Stimulated activated CD4-positive, alpha-beta T cell treated with anti-CD3 and anti-CD28 coated beads, Interleukin-2, amount 100 ng/mL, for 4 hours (primary cell): ENCODE results near the gene ICE2.
"Not testable (repeated sequence)": the region's sequence is repeated elsewhere in the genome, so short reads cannot be mapped to it uniquely, and the experiment has no call there.

Experiments used
- DNase-seq: peaks from one replicate; pipeline ENCODE4 v3.0.0-alpha.2; 2020; ENCODE audit warnings: low read depth

ICE2 gene

GRCh38 chr15:60442763-60443162 is 36.2 kb downstream of the ICE2 start:
- no peak for DNase-seq

GRCh38 chr15:60442031-60442650 is 36.8 kb downstream of the ICE2 start:
- DNase-seq: no peak

DNA sequence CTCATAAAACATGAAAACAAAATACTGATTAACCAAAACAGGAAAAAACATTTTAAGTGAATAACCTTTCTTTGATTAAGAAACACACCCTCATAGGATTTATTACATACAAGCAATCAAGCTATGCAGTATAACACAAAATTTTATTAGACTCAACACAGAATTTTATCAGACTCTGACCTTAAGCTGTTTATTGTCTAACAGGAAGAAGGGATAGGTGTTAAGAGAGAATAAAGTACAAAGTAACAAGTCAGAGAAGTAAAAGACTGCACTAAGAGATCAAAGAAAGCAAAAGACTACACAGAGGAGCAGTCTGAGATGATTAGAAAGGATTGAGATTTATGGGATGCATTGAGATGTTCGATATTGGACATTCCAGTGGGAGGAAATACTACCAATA is 37.6 kb downstream of the ICE2 start:
- no peak for DNase-seq

GRCh38 chr15:60438646-60439045 is 40.3 kb downstream of the ICE2 start:
- no peak for DNase-seq

- no peak for DNase-seq
Observed at GRCh38 chr15:60428935-60429334, 50.0 kb downstream of the ICE2 start.

DNA sequence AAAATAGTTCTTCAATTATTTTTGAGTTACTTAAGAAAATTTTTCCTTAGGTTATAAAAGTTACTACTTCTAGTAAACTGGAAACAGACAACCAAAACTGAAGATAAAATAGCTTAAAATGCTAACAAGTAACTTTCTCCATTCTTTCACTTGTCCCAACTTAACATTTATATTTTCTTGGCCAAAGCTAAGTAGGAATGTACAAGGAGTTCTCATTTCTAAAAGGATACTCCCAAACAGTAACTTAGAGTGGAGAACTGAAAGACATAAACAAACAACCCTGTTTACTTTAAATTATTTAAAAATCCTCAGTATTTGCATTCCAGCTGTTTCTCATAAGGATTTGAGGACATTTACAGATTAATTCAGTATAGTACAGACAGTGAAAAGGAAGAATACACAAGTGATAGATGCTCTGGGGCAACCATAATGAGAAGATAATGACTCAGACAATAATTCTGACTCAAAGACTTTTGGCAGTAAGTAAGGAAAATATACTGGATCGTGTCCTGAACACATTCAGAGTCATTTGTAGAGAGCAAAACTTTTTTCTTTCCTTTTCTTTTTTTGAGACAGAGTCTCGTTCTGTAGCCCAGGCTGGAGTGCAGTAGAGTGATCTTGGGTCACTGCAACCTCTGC is 52.0 kb downstream of the ICE2 start:
- no peak for DNase-seq

DNA sequence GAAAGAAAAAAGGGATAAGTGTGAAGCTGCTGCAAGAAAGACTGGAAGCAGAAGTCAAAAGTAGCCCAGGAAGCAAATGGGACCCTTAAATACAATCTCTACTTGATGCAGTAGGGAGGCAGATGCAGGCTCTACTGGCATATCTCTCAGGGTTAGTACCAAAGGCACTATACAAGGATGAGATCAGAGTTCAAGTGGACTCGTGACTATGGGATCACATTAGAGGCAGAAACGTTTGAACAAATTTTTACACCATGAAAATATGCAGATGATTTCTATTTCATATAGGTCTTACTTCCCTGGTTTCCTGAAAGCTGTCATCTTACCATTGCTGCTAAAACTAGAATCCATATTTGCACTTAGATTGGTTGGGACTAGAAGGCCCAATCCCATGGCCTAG is 53.5 kb downstream of the ICE2 start:
- no peak for DNase-seq

GRCh38 chr15:60424006-60424405 is 54.9 kb downstream of the ICE2 start:
- DNase-seq: no peak

DNA sequence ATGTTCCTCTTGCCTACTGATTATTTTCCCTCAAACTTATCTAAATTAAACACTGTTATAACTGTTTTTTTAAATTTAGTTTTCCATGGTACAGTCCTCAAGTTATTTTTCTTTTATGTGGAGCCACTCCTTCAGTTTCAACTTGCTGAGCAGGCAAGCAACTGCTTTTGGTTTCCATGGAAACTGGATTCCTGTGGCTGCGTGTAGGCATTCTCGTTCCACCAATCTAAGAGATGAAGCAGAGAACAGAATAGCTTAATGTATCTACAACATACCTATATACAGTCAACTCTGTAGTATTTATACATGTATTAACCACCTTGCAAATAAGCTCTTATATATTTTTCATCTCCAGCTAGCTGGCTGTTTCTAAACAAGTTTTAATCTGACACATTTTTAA is 55.4 kb downstream of the ICE2 start:
- DNase-seq: no peak

- no peak for DNase-seq
Observed at GRCh38 chr15:60421544-60421943, 57.4 kb downstream of the ICE2 start.

DNA sequence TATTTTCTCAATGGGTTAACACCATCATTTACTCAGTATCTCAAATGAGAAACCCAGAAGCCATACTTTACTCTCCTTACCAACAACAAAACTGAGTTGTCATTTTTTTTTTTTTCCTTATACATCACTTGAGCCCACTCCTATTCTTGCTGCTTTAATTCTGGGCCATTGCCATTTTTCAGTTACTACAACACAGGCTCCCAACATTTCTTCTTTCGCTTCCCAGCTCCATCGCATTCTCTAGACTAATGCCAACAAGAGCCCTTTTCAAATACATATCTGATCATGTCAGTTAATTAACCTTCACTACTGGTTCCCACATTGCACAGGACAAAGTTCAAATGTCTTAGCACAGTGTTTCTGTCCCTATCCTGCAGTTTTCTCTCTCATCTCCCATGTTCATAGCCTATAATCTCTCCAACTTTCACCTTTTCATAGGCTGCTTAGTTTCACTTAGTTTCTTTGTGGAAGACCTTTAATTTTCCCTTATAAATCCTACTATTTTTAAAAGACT is 58.7 kb downstream of the ICE2 start:
- DNase-seq: no peak

DNA sequence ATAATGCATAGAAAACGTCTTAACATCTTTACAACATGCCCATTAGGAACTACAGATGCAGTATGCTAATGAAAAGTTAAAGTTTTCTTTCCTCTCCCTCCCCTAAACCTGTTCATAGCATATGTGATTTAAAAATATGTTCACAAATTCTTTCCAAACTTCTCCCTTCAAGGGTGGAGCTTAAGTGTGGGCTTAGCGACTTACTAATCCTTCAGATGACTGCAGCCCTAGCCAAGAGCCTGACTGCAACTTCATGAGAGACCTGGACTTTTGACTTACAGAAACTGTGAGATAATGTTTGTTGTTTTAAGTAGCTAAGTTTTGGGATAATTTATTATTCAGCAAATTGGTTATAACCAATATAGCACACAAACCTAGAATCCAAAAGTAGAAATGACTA is 59.2 kb downstream of the ICE2 start:
- no peak for DNase-seq

- DNase-seq: no peak
Observed at GRCh38 chr15:60418096-60418495, 60.8 kb downstream of the ICE2 start.

GRCh38 chr15:60417112-60417511 is 61.8 kb downstream of the ICE2 start:
- no peak for DNase-seq

GRCh38 chr15:60416484-60416883 is 62.5 kb downstream of the ICE2 start:
- DNase-seq: no peak

DNA sequence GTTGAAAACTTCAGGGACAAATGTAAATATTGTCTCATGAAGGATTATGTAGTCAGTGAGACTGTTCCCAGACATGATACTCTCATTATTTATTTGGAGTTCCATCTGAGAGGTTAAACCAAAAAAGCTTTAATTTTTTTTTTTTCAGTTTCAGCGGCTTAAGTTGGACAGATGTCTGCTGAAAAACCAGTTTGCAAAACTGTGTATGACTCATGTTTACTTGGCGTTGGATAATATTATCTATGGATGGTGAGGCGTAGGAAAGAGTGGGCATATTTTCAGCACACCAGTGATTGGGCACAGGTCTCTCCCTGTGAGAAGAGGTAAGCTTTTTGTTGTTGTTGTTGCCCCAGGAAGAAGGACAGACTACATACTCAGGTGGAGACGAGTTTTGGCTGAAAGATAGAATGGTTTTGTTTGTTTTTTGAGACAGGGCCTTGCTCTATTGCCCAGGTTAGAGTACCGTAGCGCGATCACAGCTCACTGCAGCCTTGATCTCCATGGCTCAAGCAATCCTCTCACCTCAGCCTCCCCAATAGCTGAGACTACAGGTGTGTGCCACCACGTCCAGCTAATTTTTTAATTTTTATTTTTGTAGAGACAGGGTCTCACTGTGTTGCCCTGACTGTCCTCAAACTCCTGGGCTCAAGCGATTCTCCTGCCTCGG is 64.8 kb downstream of the ICE2 start:
- DNase-seq: no peak

- no peak for DNase-seq
Observed at GRCh38 chr15:60413231-60413824, 65.6 kb downstream of the ICE2 start.

DNA sequence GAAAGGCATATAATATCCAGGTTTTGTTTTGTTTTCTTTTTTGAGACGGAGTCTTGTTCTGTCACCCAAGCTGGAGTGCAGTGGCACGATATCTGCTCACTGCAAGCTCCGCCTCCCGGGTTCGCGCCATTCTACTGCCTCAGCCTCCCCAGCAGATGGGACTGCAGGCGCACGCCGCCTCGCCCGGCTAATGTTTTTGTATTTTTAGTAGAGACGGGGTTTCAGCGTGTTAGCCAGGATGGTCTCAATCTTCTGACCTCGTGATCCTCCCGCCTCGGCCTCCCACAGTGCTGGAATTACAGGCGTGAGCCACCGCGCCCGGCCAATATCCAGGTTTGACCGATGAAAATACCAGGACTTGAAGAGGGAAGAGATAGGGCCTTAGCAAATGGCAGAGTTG is 66.1 kb downstream of the ICE2 start:
- DNase-seq: not testable (repeated sequence)

GRCh38 chr15:60411774-60412425 is 67.0 kb downstream of the ICE2 start:
- no peak for DNase-seq

DNA sequence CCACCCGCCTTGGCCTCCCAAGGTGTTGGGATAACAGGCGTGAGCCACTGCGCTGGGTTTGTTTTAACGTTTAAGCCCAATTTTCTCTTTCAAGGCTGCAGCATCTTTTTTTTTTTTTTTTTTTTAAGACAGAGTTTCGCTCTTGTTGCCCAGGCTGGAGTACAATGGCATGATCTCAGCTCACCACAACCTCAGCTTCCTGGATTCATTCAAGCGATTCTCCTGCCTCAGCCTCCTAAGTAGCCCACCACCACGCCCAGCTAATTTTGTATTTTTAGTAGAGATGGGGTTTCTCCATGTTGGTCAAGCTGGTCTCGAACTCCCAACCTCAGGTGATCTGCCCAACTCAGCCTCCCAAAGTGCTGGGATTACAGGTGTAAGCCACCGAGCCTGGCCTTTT is 68.6 kb downstream of the ICE2 start:
- not testable (repeated sequence) for DNase-seq

GRCh38 chr15:60408463-60408981 is 70.4 kb downstream of the ICE2 start:
- DNase-seq: no peak

DNA sequence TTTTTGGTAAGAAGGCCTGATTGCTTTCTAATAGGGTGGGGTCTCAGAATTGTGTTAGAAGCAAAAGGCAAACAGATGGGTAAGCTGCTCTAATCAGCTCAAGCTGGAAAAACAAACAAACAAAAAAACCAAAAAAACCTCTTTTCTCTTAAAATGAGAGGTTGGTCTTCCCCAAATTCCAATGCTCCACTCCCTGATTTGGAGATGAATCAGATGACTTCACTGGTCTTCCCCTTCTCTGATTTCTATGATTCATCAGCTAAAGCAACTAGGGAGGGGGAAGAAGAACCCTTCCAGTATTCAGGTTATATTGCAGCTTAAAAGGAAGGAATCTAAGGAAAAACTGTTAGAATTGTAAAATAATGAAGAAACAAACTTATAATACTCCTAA is 71.5 kb downstream of the ICE2 start:
- DNase-seq: no peak
